Vagina (tissue), 2 donors: ENCODE measurements around the gene MPI. TPM values are rescaled to one million over a fixed set of nuclear protein-coding genes. Genes with fewer than 3 reads are reported as not detected.

Experiments used
- DNase-seq, 2 donors: peaks; one replicate each; pipeline ENCODE4 v3.0.0-alpha.2; 2017; ENCODE audit errors: extremely low spot score in 2 of 2
- H3K27ac ChIP-seq: fragments of 200-600 bp; sonication (generic); one replicate; pipeline ENCODE4 v1.5.1; 2019
- H3K27me3 ChIP-seq: fragments of 200-600 bp; sonication (generic); one replicate; pipeline ENCODE4 v1.5.1; 2019
- H3K36me3 ChIP-seq, 2 donors: fragments of 200-600 bp; sonication (generic); one replicate each; pipeline ENCODE4 v1.5.1; 2017 to 2019
- H3K4me1 ChIP-seq: fragments of 200-600 bp; sonication (generic); one replicate; pipeline ENCODE4 v1.5.1; 2019
- H3K4me3 ChIP-seq, 2 donors: fragments of 200-600 bp; sonication (generic); 1 replicate in 1 of 2; 2 replicates in 1 of 2; pipeline ENCODE4 v1.5.1; 2016 to 2019
- H3K9me3 ChIP-seq: fragments of 200-600 bp; sonication (generic); one replicate; pipeline ENCODE4 v1.5.1; 2019
- POLR2A ChIP-seq, 2 donors: fragments of 450-650 bp; IDR thresholded peaks; one replicate each; pipeline ENCODE4 v1.6.1; 2017; ENCODE audit warnings: antibody characterized with exemption in 2 of 2, mild to moderate bottlenecking in 2 of 2, moderate library complexity in 2 of 2
- POLR2AphosphoS5 ChIP-seq, 2 donors: sonication (generic); formaldehyde crosslinking; IDR thresholded peaks; one replicate each; pipeline ENCODE4 v1.9.0; 2017; ENCODE audit warnings: antibody characterized with exemption in 2 of 2, mild to moderate bottlenecking in 2 of 2, low read depth in 1 of 2; ENCODE audit not compliant: insufficient read depth in 1 of 2
- intact Hi-C: fragments of 100-400 bp; cut with DNase I; formaldehyde crosslinking; loops from one replicate; pipeline ENCODE4 v1.15.1; 2023
- total RNA-seq: library from RNA; depleted of rRNA; stranded (reverse); fragments of >200 nt; gene quantifications from one replicate; pipeline ENCODE4 v1.2.3, GENCODE V29; 2016
- TF ChIP-seq, protein P1 (sequence below), 3 experiments: fragments of 450-650 bp in 2 of 3; fragments of 200-600 bp in 1 of 3; sonication (generic) in 1 of 3; IDR thresholded peaks; one replicate each; pipeline ENCODE4 v1.5.1; 2017 to 2019; ENCODE audit warnings: antibody characterized with exemption in 3 of 3, mild to moderate bottlenecking in 2 of 3, moderate library complexity in 2 of 3

Gene MPI
- total RNA-seq, 1 donor from 2014 or later: 43.2 TPM

DNA sequence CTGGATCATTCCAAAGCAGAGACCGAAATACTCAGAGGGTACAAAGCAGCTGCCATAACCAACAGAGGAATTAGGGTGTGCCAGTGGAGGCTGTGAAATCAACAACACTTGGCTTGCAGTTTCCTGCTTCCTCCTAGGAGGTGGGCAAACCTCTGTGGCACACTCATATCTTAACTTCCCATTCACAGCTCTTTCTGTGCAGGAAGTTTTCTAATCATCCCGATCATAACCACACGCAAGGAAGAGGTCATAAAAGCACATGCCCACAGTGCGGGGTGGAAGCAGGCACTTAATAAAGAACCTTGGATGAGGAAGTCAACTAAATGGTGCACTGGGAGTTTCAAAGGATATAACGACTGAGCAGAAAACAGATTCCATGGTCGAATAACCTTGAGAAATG lies 21.8 kb upstream of the MPI start:
- Histone ChIP-seq H3K36me3 (no peaks in the 10 kb centered on the region), H3K27ac (peak overlapping the region; percentile 40), H3K4me1 (peaks cover 93% of the 10 kb centered on the region), H3K4me3 (no peak overlapping the region), H3K9me3 (no peaks in the 10 kb centered on the region), H3K27me3 (no peaks in the 10 kb centered on the region)
- intact Hi-C loops: no loop called here
- DNase-seq: no peak
- TF ChIP-seq POLR2AphosphoS5 (IDR thresholded peaks at IDR 0.05; ENCODE audit: insufficient read depth in 1 of 2, low read depth in 1 of 2) (no peak), POLR2A (IDR thresholded peaks at IDR 0.05) (no peak)
- TF ChIP-seq, protein P1, sequence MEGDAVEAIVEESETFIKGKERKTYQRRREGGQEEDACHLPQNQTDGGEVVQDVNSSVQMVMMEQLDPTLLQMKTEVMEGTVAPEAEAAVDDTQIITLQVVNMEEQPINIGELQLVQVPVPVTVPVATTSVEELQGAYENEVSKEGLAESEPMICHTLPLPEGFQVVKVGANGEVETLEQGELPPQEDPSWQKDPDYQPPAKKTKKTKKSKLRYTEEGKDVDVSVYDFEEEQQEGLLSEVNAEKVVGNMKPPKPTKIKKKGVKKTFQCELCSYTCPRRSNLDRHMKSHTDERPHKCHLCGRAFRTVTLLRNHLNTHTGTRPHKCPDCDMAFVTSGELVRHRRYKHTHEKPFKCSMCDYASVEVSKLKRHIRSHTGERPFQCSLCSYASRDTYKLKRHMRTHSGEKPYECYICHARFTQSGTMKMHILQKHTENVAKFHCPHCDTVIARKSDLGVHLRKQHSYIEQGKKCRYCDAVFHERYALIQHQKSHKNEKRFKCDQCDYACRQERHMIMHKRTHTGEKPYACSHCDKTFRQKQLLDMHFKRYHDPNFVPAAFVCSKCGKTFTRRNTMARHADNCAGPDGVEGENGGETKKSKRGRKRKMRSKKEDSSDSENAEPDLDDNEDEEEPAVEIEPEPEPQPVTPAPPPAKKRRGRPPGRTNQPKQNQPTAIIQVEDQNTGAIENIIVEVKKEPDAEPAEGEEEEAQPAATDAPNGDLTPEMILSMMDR (IDR thresholded peaks at IDR 0.05): no peak

DNA sequence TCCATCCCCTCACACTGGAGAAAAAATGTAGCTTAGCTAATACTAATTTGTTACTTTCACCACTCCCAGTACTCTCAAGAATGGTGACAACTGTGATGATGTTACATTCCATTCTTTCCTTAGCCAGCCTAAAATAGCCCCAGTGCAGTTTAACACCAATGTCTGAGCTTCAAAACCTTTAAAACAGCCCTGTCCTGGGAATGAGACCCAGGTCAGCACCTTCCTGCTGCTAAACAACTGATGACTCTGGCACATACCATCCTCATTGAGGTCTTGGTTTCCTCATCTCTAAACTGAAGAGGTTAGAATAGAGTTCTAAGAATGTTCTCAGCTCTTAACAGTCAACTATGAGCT lies 20.5 kb upstream of the MPI start:
- Histone ChIP-seq H3K4me1 (peaks cover 80% of the 10 kb centered on the region), H3K9me3 (no peaks in the 10 kb centered on the region), H3K36me3 (no peaks in the 10 kb centered on the region), H3K4me3 (peak overlapping the region in 1 of 2 donors; percentile 3), H3K27ac (peak overlapping the region; percentile 15), H3K27me3 (no peaks in the 10 kb centered on the region)
- DNase-seq: no peak
- TF ChIP-seq, protein P1 (IDR thresholded peaks at IDR 0.05): no peak
- no peak for TF ChIP-seq POLR2AphosphoS5 (IDR thresholded peaks at IDR 0.05; ENCODE audit: insufficient read depth in 1 of 2, low read depth in 1 of 2)
- no peak for TF ChIP-seq POLR2A (IDR thresholded peaks at IDR 0.05)
- intact Hi-C loops: no loop called here

DNA sequence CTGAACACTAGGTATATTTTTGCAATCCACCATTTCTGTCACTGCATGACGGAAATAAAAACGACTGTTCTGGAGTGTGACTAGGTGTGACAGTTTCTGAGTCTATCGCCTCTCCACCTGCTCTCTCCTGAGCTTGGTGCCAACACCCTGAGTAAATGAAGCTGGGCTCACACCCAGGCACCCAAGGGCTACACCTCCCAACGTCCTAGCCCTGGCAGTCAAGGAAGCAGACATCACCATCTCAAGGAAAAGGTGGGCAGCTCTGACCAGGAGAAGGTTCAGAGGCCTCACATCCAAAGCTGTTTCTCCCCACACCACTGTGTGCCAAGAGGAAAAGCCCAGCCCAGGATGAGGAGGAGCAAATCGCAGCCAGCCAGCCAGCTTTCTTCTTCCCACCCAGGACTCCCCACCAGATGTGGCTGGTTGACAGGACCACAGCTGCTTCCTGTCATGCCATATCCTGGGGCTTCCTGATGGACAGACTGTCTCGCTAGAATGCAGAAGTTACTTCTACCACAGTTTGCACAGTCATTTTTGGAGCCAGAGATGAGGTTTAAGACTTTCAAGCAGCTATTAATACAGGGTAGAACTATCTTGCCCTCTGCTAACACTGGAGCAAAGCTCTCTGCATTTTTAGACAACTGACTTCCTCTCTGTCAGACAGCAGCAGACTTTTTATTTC lies 20.0 kb upstream of the MPI start:
- TF ChIP-seq, protein P1 (IDR thresholded peaks at IDR 0.05): no peak
- no peak for TF ChIP-seq POLR2AphosphoS5 (IDR thresholded peaks at IDR 0.05; ENCODE audit: insufficient read depth in 1 of 2, low read depth in 1 of 2)
- no peak for TF ChIP-seq POLR2A (IDR thresholded peaks at IDR 0.05)
- intact Hi-C loops: no loop called here
- Histone ChIP-seq H3K4me3 (peak overlapping the region in 1 of 2 donors; percentile 3), H3K4me1 (peaks cover 77% of the 10 kb centered on the region), H3K27ac (peak overlapping the region; percentile 15), H3K36me3 (no peaks in the 10 kb centered on the region), H3K9me3 (no peaks in the 10 kb centered on the region), H3K27me3 (no peaks in the 10 kb centered on the region)
- no peak for DNase-seq

DNA sequence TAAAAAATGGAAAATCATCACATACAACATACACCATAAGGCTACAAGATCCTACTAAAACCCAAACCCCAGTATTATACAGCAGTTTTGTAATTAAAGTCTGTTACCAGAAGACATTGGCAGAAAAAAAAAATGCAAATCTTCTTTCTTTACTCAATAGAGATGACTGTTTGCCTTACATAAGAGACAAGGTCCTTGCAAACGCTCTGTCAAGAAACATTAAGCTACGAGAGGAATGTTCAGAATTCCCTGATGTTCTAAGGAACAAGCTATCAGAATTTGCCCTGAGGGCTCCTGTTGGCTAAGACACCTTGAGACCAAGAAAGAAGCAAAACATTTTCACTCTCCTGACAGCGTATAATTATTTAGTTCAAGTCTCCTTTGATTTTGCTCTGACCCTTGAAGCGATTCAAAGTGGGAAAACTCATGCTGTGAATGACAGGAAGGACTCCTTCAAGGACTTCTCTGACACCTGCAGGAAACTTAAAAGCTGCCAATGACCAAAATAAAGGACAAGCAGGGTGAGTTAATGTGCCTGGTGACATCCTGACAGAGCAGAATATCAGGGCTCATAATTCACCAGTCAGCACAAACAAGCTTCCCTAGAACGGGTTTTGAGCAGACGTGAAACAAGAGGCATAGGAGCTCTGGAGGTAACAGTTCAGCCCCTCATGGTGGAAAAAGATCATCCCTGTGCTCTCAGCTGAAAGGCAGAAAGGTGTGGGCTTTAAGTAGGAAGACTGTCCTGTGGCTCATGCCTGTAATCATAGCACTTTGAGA lies 19.2 kb upstream of the MPI start:
- Histone ChIP-seq H3K36me3 (no peaks in the 10 kb centered on the region), H3K27ac (peak overlapping the region; percentile 15), H3K4me1 (peaks cover 70% of the 10 kb centered on the region), H3K9me3 (no peaks in the 10 kb centered on the region), H3K27me3 (no peaks in the 10 kb centered on the region), H3K4me3 (no peak overlapping the region)
- intact Hi-C loops: no loop called here
- TF ChIP-seq, protein P1 (IDR thresholded peaks at IDR 0.05): no peak
- TF ChIP-seq POLR2A (IDR thresholded peaks at IDR 0.05): no peak
- TF ChIP-seq POLR2AphosphoS5 (IDR thresholded peaks at IDR 0.05; ENCODE audit: insufficient read depth in 1 of 2, low read depth in 1 of 2): no peak
- DNase-seq: no peak

DNA sequence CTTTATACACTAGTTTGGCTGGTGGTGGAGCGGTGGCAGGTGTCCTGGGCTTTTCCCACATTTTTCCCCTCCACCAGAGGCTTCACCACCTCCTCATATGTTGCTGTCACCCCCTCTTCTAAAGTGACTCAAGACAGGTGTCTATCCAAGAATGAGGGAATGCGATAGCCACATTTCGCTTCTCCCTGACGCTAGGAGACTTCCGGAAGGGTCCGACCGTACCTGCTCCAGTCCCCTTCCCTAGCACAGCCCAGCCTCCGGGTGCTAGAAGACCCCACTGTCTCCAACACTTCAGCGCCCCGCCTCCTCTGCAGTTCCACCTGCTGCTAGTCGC lies 17.2 kb upstream of the MPI start:
- no peaks in the 10 kb centered on the region for H3K9me3 ChIP-seq
- peaks cover 50% of the 10 kb centered on the region for H3K4me1 ChIP-seq
- H3K36me3 ChIP-seq: no peaks in the 10 kb centered on the region
- peak overlapping the region; percentile 84 for H3K27ac ChIP-seq
- no peak for DNase-seq
- TF ChIP-seq, protein P1 (IDR thresholded peaks at IDR 0.05): no peak
- no peak for TF ChIP-seq POLR2A (IDR thresholded peaks at IDR 0.05)
- H3K4me3 ChIP-seq: peak overlapping the region; percentile 54 to 69
- no peaks in the 10 kb centered on the region for H3K27me3 ChIP-seq
- intact Hi-C loops: no loop called here
